ENCODE data around the gene LRP2BP. TPM values are rescaled to one million over a fixed set of nuclear protein-coding genes. Genes with fewer than 3 reads are reported as not detected.

LRP2BP gene
- total RNA-seq, 1 experiment from 2014 or later, result 0.26 TPM

DNA sequence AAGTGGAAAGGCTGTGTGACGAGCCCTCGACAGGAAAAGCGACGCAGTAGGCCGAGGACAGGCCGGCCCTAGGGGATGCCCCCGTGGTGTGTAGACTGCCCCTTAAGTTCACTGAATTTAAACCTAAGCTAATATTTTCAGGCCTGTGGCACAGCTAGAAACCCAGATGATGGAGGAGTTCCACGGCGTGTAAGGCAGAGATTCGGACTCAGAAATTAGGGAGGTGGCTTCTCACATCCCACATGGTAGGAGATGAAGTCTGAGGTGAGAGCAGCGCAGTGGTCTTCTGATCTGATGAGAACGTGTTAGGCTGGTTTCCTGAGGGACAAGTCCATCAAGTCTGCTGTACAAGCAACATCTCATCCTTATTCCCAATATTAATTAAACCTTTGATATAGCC, 7.8 kb downstream of the LRP2BP start:
- no peaks in the 10 kb centered on the region for H3K9me2 ChIP-seq (replicated peaks; ENCODE audit: insufficient read depth, low read length)
- no peaks in the 10 kb centered on the region for H3K27me3 ChIP-seq (ENCODE audit: low read length)
- no peak overlapping the region for H3K27ac ChIP-seq (ENCODE audit: low read length)
- no peak for DNase-seq
- H3K9me3 ChIP-seq (ENCODE audit: low read length), result no peaks in the 10 kb centered on the region
- H3K9ac ChIP-seq (ENCODE audit: low read length), result no peak overlapping the region
- H3K4me3 ChIP-seq (ENCODE audit: low read length), result no peak overlapping the region
- no peaks in the 10 kb centered on the region for H3K79me2 ChIP-seq (ENCODE audit: low read length)
- H4K20me1 ChIP-seq (ENCODE audit: insufficient read depth, low read depth, low read length), result no peaks in the 10 kb centered on the region
- H3K4me1 ChIP-seq (ENCODE audit: low read length), result peaks cover 14% of the 10 kb centered on the region
- no peak overlapping the region for H3K4me2 ChIP-seq (ENCODE audit: low read depth, low read length, poor library complexity, severe bottlenecking)
- no peak overlapping the region for H2AFZ ChIP-seq (ENCODE audit: low read length)
- H3K36me3 ChIP-seq (ENCODE audit: insufficient read depth, low read length), result no peaks in the 10 kb centered on the region

DNA sequence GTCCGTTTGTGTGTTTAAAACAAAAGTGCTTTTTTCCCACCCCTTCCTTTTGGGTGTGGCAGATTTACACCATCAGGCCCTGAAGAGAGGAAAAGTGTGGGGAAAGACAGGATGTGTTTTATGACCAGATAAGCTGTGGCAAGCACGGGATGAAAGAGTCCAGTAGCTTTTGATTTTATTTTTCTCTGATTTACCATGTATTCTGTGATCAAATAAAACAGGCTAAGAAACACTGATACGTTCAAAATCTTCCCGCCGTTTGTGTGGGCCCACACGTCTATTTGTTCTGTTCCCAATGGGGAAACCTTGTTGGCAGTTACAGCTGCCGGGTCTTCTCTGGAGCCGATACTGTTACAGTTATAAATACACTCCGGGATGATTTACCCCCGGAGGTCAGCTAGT, 10.8 kb downstream of the LRP2BP start:
- no peaks in the 10 kb centered on the region for H3K79me2 ChIP-seq (ENCODE audit: low read length)
- no peaks in the 10 kb centered on the region for H3K27me3 ChIP-seq (ENCODE audit: low read length)
- peaks cover 4% of the 10 kb centered on the region for H3K36me3 ChIP-seq (ENCODE audit: insufficient read depth, low read length)
- no peak overlapping the region for H3K4me2 ChIP-seq (ENCODE audit: low read depth, low read length, poor library complexity, severe bottlenecking)
- DNase-seq, result no peak
- H3K9me2 ChIP-seq (replicated peaks; ENCODE audit: insufficient read depth, low read length), result no peaks in the 10 kb centered on the region
- no peak overlapping the region for H2AFZ ChIP-seq (ENCODE audit: low read length)
- H3K4me3 ChIP-seq (ENCODE audit: low read length), result no peak overlapping the region
- H3K4me1 ChIP-seq (ENCODE audit: low read length), result no peaks in the 10 kb centered on the region
- no peak overlapping the region for H3K27ac ChIP-seq (ENCODE audit: low read length)
- H3K9ac ChIP-seq (ENCODE audit: low read length), result no peak overlapping the region
- no peaks in the 10 kb centered on the region for H3K9me3 ChIP-seq (ENCODE audit: low read length)
- H4K20me1 ChIP-seq (ENCODE audit: insufficient read depth, low read depth, low read length), result no peaks in the 10 kb centered on the region

DNA sequence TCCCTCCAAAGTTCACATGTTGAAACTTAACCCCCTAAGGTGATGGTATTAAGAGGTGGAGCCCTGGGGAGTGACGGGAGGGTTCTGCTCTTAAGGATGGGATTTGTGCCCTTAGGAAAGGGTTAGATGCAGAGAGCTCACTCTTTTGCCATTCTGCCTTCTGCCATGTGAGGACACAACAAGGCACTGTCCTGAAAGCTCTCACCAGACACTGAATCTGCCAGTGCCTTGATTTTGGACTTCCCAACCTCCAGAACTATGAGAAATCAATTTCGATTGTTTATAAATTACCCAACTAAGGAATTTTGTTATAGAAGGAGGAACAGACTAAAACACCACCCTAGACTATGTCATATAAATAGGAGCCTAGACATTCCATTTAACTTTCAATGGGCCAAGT, 11.7 kb downstream of the LRP2BP start:
- DNase-seq, result no peak
- Histone ChIP-seq H3K9me3 (ENCODE audit: low read length) (no peaks in the 10 kb centered on the region), H3K4me3 (ENCODE audit: low read length) (no peak overlapping the region), H3K4me2 (ENCODE audit: low read depth, low read length, poor library complexity, severe bottlenecking) (no peak overlapping the region), H3K4me1 (ENCODE audit: low read length) (no peaks in the 10 kb centered on the region), H3K36me3 (ENCODE audit: insufficient read depth, low read length) (peaks cover 4% of the 10 kb centered on the region), H3K9ac (ENCODE audit: low read length) (no peak overlapping the region), H3K9me2 (replicated peaks; ENCODE audit: insufficient read depth, low read length) (no peaks in the 10 kb centered on the region), H3K27ac (ENCODE audit: low read length) (no peak overlapping the region), H3K27me3 (ENCODE audit: low read length) (no peaks in the 10 kb centered on the region), H2AFZ (ENCODE audit: low read length) (no peak overlapping the region), H4K20me1 (ENCODE audit: insufficient read depth, low read depth, low read length) (no peaks in the 10 kb centered on the region), H3K79me2 (ENCODE audit: low read length) (no peaks in the 10 kb centered on the region)

DNA sequence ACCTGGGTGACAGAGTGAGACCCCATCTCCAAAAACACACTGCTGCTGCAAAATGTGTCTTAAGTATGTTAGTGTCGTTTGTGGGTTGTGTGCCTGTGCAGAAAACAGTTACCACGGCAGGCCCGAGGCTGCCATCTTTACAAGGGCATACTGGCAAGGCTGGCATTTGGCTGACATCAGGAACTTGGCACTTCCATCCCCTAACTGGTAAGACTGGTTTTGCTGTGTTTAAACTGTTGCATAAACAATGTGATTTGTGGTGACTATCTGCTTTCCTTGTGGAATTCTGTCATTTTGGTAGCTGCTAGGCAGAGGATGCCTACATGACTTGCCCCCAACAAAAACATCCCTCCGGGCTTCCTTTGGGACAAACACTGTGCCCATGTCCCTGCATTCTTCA, 12.3 kb downstream of the LRP2BP start:
- Histone ChIP-seq H3K9ac (ENCODE audit: low read length) (no peak overlapping the region), H3K9me3 (ENCODE audit: low read length) (no peaks in the 10 kb centered on the region), H3K27me3 (ENCODE audit: low read length) (no peaks in the 10 kb centered on the region), H2AFZ (ENCODE audit: low read length) (no peak overlapping the region), H3K36me3 (ENCODE audit: insufficient read depth, low read length) (peaks cover 4% of the 10 kb centered on the region), H3K9me2 (replicated peaks; ENCODE audit: insufficient read depth, low read length) (no peaks in the 10 kb centered on the region), H3K4me1 (ENCODE audit: low read length) (no peaks in the 10 kb centered on the region), H3K79me2 (ENCODE audit: low read length) (no peaks in the 10 kb centered on the region), H3K4me3 (ENCODE audit: low read length) (no peak overlapping the region), H3K27ac (ENCODE audit: low read length) (no peak overlapping the region), H4K20me1 (ENCODE audit: insufficient read depth, low read depth, low read length) (no peaks in the 10 kb centered on the region), H3K4me2 (ENCODE audit: low read depth, low read length, poor library complexity, severe bottlenecking) (no peak overlapping the region)
- DNase-seq, result no peak

DNA sequence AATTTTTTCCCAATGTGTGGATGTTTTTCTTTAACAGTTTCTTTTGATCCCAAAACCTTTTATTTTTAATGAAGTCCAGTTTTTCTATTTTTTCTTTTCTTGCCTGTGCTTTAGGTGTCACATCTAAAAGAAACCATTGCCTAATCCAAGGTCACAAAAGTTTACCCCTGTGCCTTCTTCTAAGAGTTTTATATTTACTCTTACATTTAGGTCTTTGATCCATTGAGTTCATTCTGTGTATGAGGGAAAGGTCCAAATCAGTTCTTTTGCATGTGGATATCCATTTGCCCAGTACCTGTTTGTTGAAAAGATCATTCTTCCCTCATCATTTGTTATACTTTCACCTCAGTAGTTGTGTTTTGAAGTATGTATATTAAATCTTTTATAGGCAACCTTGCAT, 13.0 kb downstream of the LRP2BP start:
- H3K27me3 ChIP-seq (ENCODE audit: low read length), result no peaks in the 10 kb centered on the region
- no peak overlapping the region for H3K9ac ChIP-seq (ENCODE audit: low read length)
- H2AFZ ChIP-seq (ENCODE audit: low read length), result no peak overlapping the region
- H4K20me1 ChIP-seq (ENCODE audit: insufficient read depth, low read depth, low read length), result no peaks in the 10 kb centered on the region
- H3K4me2 ChIP-seq (ENCODE audit: low read depth, low read length, poor library complexity, severe bottlenecking), result no peak overlapping the region
- no peak for DNase-seq
- H3K9me3 ChIP-seq (ENCODE audit: low read length), result no peaks in the 10 kb centered on the region
- no peaks in the 10 kb centered on the region for H3K4me1 ChIP-seq (ENCODE audit: low read length)
- no peaks in the 10 kb centered on the region for H3K9me2 ChIP-seq (replicated peaks; ENCODE audit: insufficient read depth, low read length)
- no peak overlapping the region for H3K4me3 ChIP-seq (ENCODE audit: low read length)
- no peaks in the 10 kb centered on the region for H3K79me2 ChIP-seq (ENCODE audit: low read length)
- peaks cover 9% of the 10 kb centered on the region for H3K36me3 ChIP-seq (ENCODE audit: insufficient read depth, low read length)
- H3K27ac ChIP-seq (ENCODE audit: low read length), result no peak overlapping the region

DNA sequence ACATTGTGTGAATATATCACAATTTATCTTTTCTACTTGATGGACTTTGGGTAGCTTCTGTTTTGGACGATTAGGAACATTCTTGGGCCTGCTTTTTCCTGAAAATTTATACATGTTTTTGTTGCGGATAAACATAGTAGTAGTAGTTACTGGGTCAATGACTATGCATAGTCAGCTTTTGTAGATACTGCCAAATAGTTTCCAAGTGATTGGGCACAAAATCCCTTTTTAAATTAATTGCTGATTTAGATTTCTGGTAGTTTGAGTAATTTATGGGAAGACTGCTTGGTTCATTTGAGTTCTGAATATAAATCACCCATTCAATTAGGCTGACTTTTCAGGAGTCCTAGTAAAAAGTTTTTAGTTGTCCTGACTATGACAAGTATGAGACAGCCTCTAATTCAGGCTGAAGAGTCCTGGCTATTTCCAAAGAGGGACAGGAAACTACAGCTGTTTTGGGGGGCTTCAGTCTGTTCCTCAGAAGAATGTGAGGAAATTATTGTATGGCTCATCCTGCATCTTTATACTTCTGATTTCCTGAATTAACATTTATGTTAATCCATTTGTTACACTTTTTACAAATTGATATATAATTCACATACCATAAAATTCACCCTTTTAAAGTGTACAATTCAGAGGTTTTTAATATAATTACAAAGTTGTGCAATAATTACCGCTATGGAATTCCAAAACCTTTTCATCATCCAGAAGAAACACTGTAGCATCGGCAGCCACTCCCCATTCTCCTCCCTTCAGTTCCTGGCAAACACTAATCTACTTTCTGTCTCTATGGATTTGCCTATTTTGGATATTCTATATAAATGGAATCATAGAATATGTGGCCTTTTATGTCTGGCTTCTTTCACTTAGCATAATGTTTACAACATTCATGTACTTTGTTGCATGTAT, 14.2 kb downstream of the LRP2BP start:
- Histone ChIP-seq H4K20me1 (ENCODE audit: insufficient read depth, low read depth, low read length) (no peaks in the 10 kb centered on the region), H3K27me3 (ENCODE audit: low read length) (no peaks in the 10 kb centered on the region), H3K4me3 (ENCODE audit: low read length) (no peak overlapping the region), H3K36me3 (ENCODE audit: insufficient read depth, low read length) (peaks cover 9% of the 10 kb centered on the region), H3K9ac (ENCODE audit: low read length) (no peak overlapping the region), H3K9me3 (ENCODE audit: low read length) (no peaks in the 10 kb centered on the region), H3K4me2 (ENCODE audit: low read depth, low read length, poor library complexity, severe bottlenecking) (no peak overlapping the region), H3K4me1 (ENCODE audit: low read length) (no peaks in the 10 kb centered on the region), H3K9me2 (replicated peaks; ENCODE audit: insufficient read depth, low read length) (no peaks in the 10 kb centered on the region), H3K79me2 (ENCODE audit: low read length) (no peaks in the 10 kb centered on the region), H3K27ac (ENCODE audit: low read length) (no peak overlapping the region), H2AFZ (ENCODE audit: low read length) (no peak overlapping the region)
- DNase-seq, result no peak

DNA sequence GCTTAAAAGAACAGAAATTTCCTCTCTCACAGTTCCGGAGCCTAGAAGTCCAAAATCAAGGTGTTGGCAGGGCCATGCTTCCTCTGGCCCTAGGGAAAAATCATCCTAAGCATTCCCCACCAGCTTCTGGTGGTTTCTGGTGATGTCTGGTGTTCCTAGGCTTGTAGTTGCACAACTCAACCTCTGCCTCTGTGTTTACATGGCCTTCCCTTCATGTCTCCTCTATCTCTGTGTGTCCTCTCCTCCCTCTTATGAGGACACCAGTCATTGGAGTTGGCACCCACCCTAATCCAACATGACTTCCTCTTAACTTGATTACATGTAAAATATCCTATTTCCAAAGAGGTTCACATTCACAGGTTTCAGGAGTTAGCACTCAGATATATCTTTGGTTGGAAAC, 15.4 kb downstream of the LRP2BP start:
- Histone ChIP-seq H4K20me1 (ENCODE audit: insufficient read depth, low read depth, low read length) (no peaks in the 10 kb centered on the region), H3K9me2 (replicated peaks; ENCODE audit: insufficient read depth, low read length) (no peaks in the 10 kb centered on the region), H3K27me3 (ENCODE audit: low read length) (no peaks in the 10 kb centered on the region), H3K27ac (ENCODE audit: low read length) (no peak overlapping the region), H3K9me3 (ENCODE audit: low read length) (no peaks in the 10 kb centered on the region), H3K9ac (ENCODE audit: low read length) (no peak overlapping the region), H3K36me3 (ENCODE audit: insufficient read depth, low read length) (peaks cover 9% of the 10 kb centered on the region), H2AFZ (ENCODE audit: low read length) (no peak overlapping the region), H3K79me2 (ENCODE audit: low read length) (no peaks in the 10 kb centered on the region), H3K4me2 (ENCODE audit: low read depth, low read length, poor library complexity, severe bottlenecking) (no peak overlapping the region), H3K4me1 (ENCODE audit: low read length) (no peaks in the 10 kb centered on the region), H3K4me3 (ENCODE audit: low read length) (no peak overlapping the region)
- no peak for DNase-seq

DNA sequence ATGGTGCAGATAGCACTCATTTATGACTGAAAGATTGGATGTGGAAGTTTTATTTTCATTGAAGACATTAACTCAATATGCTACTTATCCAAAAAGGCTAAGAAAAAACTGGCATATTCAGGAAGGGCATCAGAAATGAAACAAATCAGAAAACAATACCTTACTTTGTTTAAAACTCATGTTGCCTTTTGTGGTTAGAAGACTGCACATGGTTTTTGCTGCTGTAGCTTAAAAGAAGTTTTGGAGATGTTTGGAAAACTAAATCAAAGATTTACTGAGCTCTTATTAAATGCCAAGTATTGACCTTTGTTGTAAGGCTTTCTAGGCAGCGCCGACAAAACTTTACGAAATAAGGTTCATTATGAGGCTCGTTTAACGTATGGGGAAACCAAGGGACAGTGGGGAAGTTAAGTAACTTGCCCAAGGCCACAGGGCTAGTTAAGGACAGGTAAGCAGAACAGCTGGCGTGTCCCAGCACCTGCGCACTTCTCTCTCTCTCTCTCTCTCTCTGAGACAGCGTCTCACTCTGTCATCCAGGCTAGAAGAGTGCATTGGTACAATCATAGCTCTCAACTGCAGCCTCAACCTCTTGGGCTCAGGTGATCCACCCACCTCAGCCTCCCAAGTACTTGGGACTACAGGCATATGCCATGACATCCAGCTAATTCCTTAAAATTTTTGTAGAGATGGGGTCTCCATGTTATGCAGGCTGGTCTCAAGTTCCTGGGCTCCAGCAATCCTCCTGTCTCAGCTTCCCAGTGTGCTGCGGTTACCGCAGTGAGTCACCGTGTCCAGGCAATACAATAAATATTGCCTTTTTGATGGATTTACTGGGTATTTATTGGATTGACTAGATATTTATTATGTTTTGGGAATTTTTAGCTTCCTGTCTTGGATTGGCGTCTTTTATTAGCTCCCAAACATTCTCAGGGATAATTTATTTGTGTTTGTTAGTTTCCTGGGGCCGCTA, 16.1 kb downstream of the LRP2BP start:
- Histone ChIP-seq H3K9me2 (replicated peaks; ENCODE audit: insufficient read depth, low read length) (no peaks in the 10 kb centered on the region), H3K9me3 (ENCODE audit: low read length) (no peaks in the 10 kb centered on the region)

More for the DNA sequence above, 16.1 kb downstream of the LRP2BP start:
- Histone ChIP-seq H4K20me1 (ENCODE audit: insufficient read depth, low read depth, low read length) (no peaks in the 10 kb centered on the region), H3K27ac (ENCODE audit: low read length) (no peak overlapping the region), H3K27me3 (ENCODE audit: low read length) (no peaks in the 10 kb centered on the region), H3K9ac (ENCODE audit: low read length) (no peak overlapping the region), H3K4me1 (ENCODE audit: low read length) (no peaks in the 10 kb centered on the region), H3K4me3 (ENCODE audit: low read length) (no peak overlapping the region), H3K4me2 (ENCODE audit: low read depth, low read length, poor library complexity, severe bottlenecking) (no peak overlapping the region), H2AFZ (ENCODE audit: low read length) (no peak overlapping the region), H3K79me2 (ENCODE audit: low read length) (no peaks in the 10 kb centered on the region), H3K36me3 (ENCODE audit: insufficient read depth, low read length) (peaks cover 9% of the 10 kb centered on the region)
- no peak for DNase-seq
